ENCODE results near the gene ROPN1L.
"Not testable (repeated sequence)": the region's sequence is repeated elsewhere in the genome, so short reads cannot be mapped to it uniquely, and the experiment has no call there.

The ROPN1L gene

GRCh38 chr5:10480237-10480985 is 38.7 kb downstream of the ROPN1L start:
- DNase-seq (ENCODE audit: low spot score), result no peak

- DNase-seq (ENCODE audit: low spot score), result no peak
Observed at GRCh38 chr5:10481241-10481935, 39.7 kb downstream of the ROPN1L start.

DNA sequence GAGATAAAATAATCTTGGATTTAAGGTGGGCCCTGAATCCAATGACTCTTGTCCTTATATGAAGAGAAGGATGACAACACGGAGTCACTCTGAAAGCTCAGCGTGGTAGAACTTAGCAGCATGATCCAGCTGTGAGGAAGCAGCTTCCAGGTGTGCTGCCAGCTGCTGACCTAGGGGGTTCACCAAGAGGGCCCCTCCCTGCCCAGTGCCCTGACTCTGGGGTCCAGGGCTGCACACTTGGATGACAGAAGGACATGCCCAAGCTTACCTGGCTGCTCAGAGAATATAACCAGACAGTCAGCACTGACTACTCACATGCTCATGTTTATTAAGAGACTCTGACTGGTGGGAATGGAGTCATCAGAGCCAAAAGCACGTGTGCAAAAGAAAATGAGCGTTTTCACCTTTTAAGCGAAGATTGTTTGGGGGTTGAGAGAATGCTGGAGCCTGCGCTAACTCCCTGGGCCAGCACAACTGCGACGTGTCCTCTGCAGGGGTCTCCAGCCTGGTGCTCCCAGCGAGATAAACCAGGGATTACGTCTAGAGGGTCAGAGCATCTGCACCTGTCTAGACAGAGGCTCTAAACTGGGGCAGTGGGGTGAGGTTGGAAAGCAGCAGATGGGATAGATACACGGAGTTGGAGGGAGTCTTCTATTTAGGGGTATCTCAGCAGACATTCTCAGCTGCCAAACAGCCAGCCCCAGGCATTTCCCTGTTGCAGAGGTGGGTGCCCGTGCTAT is 41.3 kb downstream of the ROPN1L start:
- no peak for DNase-seq (ENCODE audit: low spot score)

- DNase-seq (ENCODE audit: low spot score), result no peak
Observed at GRCh38 chr5:10484774-10485141, 43.1 kb downstream of the ROPN1L start.

DNA sequence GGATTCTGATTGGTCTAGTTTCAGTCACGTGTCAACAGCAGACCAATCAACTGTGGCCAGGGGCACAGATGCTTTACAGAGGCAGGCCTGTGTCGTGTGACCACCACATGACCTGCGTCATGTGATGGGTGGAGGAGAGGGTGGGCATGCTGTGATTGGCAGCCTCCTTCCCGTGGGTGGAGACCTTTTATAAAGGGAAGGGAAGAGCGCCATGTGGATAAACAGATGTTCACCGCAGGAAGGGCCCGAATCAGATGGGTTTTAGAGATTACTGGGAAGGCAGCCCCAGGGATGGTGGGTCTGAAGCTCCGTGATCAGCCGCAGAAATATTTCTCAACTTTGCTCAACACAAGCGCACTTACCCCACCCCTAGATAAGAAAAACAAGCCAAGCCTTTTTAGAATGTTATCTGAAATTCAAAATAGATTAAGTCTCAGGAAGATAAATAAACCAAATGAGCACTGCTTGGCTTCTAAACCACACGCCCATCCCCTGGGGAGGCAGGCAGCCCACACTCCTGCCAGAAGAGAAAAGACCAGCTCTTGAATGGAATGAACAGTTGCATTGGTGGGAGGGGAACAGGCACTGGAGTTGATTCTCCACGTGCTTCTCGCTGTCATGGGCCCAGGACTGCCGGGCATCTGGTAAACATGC is 43.6 kb downstream of the ROPN1L start:
- no peak for DNase-seq (ENCODE audit: low spot score)

DNA sequence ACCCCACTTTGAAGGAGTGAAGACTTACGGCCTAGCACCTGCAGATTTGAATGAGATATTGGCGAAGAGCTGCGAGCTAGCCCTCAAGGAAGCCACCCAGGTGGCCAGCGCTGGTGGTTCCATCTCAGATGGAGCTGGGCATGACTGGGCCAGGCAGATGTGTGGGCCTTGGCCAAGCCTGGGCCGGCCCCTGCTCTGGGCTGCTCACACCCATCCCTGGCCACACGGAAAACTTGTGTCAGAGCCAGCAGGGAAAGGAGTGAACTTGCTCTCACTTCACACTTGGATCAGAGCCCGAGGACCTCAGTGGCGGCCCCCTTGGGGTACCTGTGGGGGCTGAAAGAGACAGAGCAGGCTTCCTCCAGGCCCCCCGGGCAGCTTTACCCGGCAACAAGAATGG is 44.2 kb downstream of the ROPN1L start:
- DNase-seq (ENCODE audit: low spot score), result no peak

GRCh38 chr5:10486511-10487344 is 45.0 kb downstream of the ROPN1L start:
- DNase-seq (ENCODE audit: low spot score), result no peak

DNA sequence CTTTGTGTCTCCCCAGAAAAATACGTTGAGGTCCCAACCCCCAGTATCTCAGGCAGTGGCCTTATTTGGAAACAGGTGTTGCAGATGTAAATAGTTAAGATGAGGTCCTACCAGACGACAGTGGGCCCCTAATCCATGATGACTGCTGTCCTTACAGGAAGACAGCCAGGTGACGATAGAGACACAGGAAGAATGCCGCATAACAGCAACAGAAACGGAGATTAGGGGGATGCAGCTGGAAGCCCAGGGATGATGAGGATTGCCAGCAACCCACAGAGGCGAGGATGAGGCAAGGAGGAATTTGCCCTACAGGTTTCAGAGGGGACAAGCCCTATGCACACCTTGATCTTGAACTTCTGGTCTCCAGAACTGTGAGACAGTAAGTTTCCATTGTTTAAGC is 46.5 kb downstream of the ROPN1L start:
- DNase-seq (ENCODE audit: low spot score), result no peak

DNA sequence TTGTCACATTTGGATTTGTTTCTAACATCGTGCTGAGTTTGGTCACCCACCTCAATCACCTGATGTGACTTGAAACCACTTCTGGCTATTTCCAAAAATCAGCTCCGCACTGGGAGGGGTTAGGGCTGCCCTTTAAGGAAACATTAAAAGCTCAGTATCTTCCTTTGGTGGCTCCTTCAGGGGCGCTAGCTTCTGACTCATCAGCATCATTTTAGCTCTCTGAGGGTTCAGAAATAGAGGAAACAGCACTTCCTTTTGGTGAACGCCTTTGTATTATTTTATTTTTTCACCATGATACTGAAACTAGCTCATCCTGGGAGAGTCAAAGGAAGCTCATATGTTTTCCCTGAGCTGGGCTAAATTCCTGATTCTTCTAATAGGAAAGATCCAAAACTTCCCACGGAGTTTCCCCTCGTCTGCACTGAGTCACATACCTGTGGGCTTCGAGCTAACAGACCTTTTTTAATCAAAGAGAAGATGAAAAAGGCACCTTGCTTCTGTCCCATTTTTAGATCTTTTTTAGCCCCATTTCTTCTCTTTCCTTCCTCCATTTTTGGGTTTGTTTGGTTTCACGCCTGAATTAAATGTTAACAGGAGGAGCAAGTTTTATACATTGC is 48.2 kb downstream of the ROPN1L start:
- no peak for DNase-seq (ENCODE audit: low spot score)

GRCh38 chr5:10490927-10491672 is 49.4 kb downstream of the ROPN1L start:
- DNase-seq (ENCODE audit: low spot score), result no peak

DNA sequence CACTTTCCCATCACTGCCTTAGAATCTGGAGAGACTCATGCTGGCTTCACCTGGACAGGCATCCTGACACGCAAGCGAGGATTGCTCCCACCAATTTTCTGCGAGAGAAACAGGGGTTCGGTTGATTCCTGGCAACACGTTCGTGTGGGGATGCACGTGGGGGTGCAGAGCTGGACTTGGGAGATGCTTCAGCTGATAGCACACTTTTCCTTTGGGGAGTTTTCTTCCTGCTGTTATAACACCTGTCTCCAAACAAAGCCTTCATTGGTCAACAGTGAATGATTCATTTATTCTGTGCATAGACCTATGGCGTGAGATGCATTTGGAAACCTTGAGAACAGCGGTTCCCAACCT is 50.0 kb downstream of the ROPN1L start:
- DNase-seq (ENCODE audit: low spot score), result no peak

DNA sequence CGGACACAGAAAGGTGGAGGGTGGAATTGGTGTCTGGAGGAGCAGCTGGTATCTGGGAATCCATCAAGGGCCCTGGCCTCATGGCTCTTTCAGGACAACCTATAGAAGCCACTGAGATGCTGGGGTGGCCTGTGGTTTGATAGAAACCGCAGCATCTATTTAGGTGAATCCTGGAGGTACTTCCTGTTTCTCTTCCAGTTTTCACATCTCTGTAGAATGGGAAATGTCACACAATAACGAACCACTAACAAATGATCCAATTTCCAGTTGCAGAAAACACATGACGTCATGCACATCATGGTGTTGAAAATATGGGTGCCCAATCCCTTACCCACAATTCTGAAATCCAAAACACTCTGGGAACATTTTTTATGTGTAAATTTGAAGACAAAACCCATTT is 52.2 kb downstream of the ROPN1L start:
- no peak for DNase-seq (ENCODE audit: low spot score)

DNA sequence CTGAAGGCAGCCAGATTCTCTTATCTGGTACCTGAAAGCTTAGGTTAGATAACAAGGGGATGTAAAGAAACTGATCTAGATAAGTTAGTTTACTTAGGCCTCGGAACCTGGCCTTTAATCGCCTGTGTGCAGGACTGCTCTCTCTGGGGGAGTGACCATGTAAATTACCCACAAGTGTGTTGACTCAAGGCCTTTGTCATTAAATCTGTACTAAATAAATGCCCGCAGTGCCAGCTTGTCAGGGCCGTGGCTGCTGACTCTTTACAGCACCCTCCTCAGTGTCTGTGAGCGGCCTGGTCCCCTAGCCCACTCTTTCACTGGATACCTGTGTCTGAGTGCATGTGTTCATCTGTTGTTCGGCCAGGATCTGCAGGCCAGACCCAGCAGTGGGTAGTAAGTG is 52.8 kb downstream of the ROPN1L start:
- not testable (repeated sequence) for DNase-seq (ENCODE audit: low spot score)

- DNase-seq (ENCODE audit: low spot score), result no peak
Observed at GRCh38 chr5:10497554-10497953, 55.9 kb downstream of the ROPN1L start.

- DNase-seq (ENCODE audit: low spot score), result no peak
Observed at GRCh38 chr5:10498350-10498749, 56.7 kb downstream of the ROPN1L start.

GRCh38 chr5:10499066-10499465 is 57.4 kb downstream of the ROPN1L start:
- DNase-seq (ENCODE audit: low spot score), result no peak

- no peak for DNase-seq (ENCODE audit: low spot score)
Observed at GRCh38 chr5:10499776-10500175, 58.1 kb downstream of the ROPN1L start.

DNA sequence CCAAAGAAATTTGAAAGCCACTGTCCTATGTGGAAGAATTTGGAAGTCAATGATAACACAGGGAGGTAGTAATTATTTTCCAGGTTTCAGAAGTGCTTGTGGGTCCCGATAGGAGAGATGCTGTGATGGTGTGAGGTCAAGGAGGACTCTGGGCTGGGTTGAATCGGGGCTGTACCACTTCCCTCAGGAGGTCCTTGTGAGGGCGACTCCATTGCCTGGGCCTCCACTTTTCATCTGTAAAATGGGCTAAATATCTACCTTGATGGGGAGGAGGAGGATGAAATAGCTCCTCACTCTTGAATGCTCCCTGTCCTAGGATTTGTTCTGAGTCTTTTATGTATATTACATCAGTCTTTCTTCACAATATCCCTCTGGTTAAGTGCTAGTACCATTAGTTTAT is 59.0 kb downstream of the ROPN1L start:
- DNase-seq (ENCODE audit: low spot score), result no peak

GRCh38 chr5:10501554-10502075 is 59.9 kb downstream of the ROPN1L start:
- DNase-seq (ENCODE audit: low spot score), result no peak

DNA sequence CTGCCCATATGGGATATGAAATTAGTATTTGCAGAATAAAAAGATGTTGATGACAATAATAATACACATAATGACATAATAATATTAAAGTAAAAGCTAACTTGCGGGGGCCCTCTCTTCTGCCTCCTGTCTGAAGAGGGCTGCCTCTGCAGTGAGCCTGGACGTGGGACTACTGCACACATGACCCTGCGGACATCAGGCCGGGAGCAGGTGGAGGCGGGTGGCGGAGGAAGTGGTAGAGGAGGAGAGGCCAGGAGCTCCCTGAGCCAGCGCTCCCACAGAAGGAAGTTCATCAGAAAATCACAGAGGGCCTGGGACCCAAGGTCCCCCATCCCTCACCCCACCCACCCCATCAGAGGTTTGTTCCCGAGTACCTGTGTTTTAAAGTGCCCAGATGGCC is 60.5 kb downstream of the ROPN1L start:
- no peak for DNase-seq (ENCODE audit: low spot score)

All from SW480 (cell line).